Measurements from ENCODE around the gene PVRIG. TPM values are rescaled to one million over a fixed set of nuclear protein-coding genes. Genes with fewer than 3 reads are reported as not detected.
A peak's percentile ranks its signal among the peaks of the same experiment; 100 is the strongest.

The PVRIG gene
- total and polyA plus RNA-seq, 2 of the 8 experiments (the other 6 are each of a cell fraction or from before 2014, with no cell fraction given) = 0.15 TPM; not detected in 1

DNA sequence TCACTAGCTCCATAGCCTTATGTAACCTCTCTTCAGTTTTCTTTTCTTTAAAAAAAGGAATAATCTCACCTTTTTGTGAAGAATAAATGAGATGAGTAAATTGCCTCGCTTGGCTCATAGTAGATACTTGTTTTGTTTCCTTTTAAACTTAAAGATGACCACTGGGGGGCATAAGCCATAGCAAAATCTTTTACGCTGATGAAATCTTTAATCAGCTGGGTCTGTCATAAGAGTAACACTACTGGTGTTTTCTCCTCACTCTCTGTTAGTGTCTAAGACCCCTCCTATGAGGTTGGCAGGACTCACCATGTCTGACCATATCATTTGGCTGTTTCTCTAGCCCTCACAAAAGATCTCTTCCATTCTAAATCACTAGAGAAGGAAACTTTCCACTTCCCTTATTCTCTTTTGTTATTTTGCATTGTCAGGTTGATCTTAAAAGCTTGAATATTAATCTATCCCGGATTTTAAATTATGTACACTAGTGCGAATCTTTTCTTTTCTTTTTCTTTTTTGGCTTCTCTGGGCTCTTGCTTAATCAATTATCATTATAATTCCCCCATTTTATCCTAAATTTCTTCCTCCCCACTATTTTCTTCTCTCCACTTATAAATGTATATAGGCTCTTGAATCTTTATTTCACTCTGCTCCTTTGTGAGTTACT is 29.6 kb upstream of the PVRIG start:
- Histone ChIP-seq H2AFZ (ENCODE audit: low read length) (no peak overlapping the region), H3K4me3 (ENCODE audit: extremely low read depth in 1 of 4, insufficient read depth in 2 of 4, low read depth in 3 of 4, low read length in 4 of 4) (no peak overlapping the region), H3K18ac (ENCODE audit: extremely low read depth, low read length) (no peak overlapping the region), H2BK12ac (ENCODE audit: low read depth, low read length) (no peak overlapping the region), H3K4me2 (ENCODE audit: insufficient read depth in 1 of 2, low read depth in 2 of 2, low read length in 2 of 2) (no peak overlapping the region), H3K14ac (ENCODE audit: insufficient read length) (no peak overlapping the region), H3K23me2 (ENCODE audit: low read depth, low read length) (no peaks in the 10 kb centered on the region), H2BK5ac (ENCODE audit: low read depth, low read length) (no peak overlapping the region), H3K79me2 (ENCODE audit: control insufficient read depth in 1 of 2, insufficient read depth in 2 of 2, low read length in 2 of 2) (no peaks in the 10 kb centered on the region), H3K9ac (replicated peaks in 1 of 4; ENCODE audit: extremely low read depth in 1 of 4, low read depth in 3 of 4, low read length in 3 of 4) (no peak overlapping the region), H2AK5ac (ENCODE audit: low read depth, low read length) (no peak overlapping the region), H4K20me1 (replicated peaks in 1 of 2; ENCODE audit: control insufficient read depth in 1 of 2, insufficient read depth in 2 of 2, low read length in 2 of 2) (no peaks in the 10 kb centered on the region), H4K5ac (ENCODE audit: insufficient read length, low read depth, low read length) (no peak overlapping the region), H4K91ac (replicated peaks; ENCODE audit: insufficient read length, low read length) (no peak overlapping the region), H3K56ac (replicated peaks; ENCODE audit: insufficient read length, low read depth, low read length) (no peak overlapping the region), H3K36me3 (ENCODE audit: control insufficient read depth in 2 of 4, insufficient read depth in 4 of 4, low read length in 3 of 4) (no peaks in the 10 kb centered on the region), H2BK20ac (ENCODE audit: low read length) (no peak overlapping the region), H3K9me3 (ENCODE audit: insufficient read depth in 2 of 2, low read depth in 1 of 2, low read length in 1 of 2) (no peaks in the 10 kb centered on the region), H3K27ac (ENCODE audit: low read depth, low read length) (no peak overlapping the region), H3K4me1 (replicated peaks in 1 of 4; ENCODE audit: control insufficient read depth in 3 of 4, insufficient read depth in 4 of 4, low read length in 3 of 4) (no peaks in the 10 kb centered on the region), H2BK120ac (replicated peaks; ENCODE audit: low read depth, low read length) (no peak overlapping the region), H3K27me3 (replicated peaks in 1 of 4; ENCODE audit: control insufficient read depth in 3 of 4, extremely low read depth in 1 of 4, insufficient read depth in 3 of 4, low read length in 3 of 4) (no peaks in the 10 kb centered on the region; a peak in 1 of 7 replicates), H3K23ac (ENCODE audit: insufficient read length) (no peak overlapping the region), H4K8ac (ENCODE audit: extremely low read depth, insufficient read depth, low read length) (no peak overlapping the region), H3K79me1 (ENCODE audit: low read depth, low read length) (no peaks in the 10 kb centered on the region), H3K4ac (replicated peaks; ENCODE audit: insufficient read length, low read depth, low read length) (no peak overlapping the region), H2BK15ac (ENCODE audit: low read length) (no peak overlapping the region)
- ChIA-PET CTCF (ENCODE audit: partially characterized antibody) (interaction anchor here (0.8 to 3.5 kb wide), 12 partner anchors 10 to 313 kb away, joined by 3 to 16 read pairs (median 4); partner anchors contain the start of genes GPC2 and STAG3), POLR2A (ENCODE audit: partially characterized antibody) (interaction anchor here (0.6 to 1.8 kb wide), 3 partner anchors 8 to 89 kb away, joined by 3 read pairs; partner anchors contain the start of genes AP4M1 and MCM7)
- 84% methylated on average over 4 of the region's 4 CpGs; no CpG with 5 or more reads in 1 of the 2 experiments for WGBS, 2 experiments (ENCODE audit: extremely low coverage in 1 of 2, insufficient coverage in 1 of 2, insufficient read length in 1 of 2, insufficient replicate concordance in 2 of 2, low coverage in 1 of 2, low lambda C conversion rate in 2 of 2, missing lambda C conversion rate in 1 of 2)
- no peak for FAIRE-seq
- TF ChIP-seq EP300 (IDR thresholded peaks at IDR 0.05; ENCODE audit: borderline replicate concordance in 1 of 2, low read depth in 2 of 2, low read length in 2 of 2) (no peak), RAD21 (IDR thresholded peaks at IDR 0.05 in 1 of 2, conservative IDR thresholded peaks at IDR 0.05 in 1 of 2; ENCODE audit: low read depth in 2 of 2, low read length in 2 of 2) (peak; percentile 7; a peak in 1 of 4 replicates), SUZ12 (IDR thresholded peaks at IDR 0.05; ENCODE audit: low read length) (no peak), NRF1 (IDR thresholded peaks at IDR 0.05; ENCODE audit: low read depth, low read length) (no peak), ASH2L (IDR thresholded peaks at IDR 0.05; ENCODE audit: low read length) (no peak)
- TF ChIP-seq, protein P1, sequence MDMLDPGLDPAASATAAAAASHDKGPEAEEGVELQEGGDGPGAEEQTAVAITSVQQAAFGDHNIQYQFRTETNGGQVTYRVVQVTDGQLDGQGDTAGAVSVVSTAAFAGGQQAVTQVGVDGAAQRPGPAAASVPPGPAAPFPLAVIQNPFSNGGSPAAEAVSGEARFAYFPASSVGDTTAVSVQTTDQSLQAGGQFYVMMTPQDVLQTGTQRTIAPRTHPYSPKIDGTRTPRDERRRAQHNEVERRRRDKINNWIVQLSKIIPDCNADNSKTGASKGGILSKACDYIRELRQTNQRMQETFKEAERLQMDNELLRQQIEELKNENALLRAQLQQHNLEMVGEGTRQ (IDR thresholded peaks at IDR 0.05; ENCODE audit: low read length) = no peak
- TF ChIP-seq, protein P2, sequence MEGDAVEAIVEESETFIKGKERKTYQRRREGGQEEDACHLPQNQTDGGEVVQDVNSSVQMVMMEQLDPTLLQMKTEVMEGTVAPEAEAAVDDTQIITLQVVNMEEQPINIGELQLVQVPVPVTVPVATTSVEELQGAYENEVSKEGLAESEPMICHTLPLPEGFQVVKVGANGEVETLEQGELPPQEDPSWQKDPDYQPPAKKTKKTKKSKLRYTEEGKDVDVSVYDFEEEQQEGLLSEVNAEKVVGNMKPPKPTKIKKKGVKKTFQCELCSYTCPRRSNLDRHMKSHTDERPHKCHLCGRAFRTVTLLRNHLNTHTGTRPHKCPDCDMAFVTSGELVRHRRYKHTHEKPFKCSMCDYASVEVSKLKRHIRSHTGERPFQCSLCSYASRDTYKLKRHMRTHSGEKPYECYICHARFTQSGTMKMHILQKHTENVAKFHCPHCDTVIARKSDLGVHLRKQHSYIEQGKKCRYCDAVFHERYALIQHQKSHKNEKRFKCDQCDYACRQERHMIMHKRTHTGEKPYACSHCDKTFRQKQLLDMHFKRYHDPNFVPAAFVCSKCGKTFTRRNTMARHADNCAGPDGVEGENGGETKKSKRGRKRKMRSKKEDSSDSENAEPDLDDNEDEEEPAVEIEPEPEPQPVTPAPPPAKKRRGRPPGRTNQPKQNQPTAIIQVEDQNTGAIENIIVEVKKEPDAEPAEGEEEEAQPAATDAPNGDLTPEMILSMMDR (IDR thresholded peaks at IDR 0.05; ENCODE audit: control extremely low read depth in 1 of 3, insufficient read depth in 1 of 3, low read depth in 1 of 3, low read length in 3 of 3) = peak in 1 of 3 experiments; percentile 15; a peak in 2 of 4 replicates
- DNase-seq (ENCODE audit: low read depth in 1 of 2, low spot score in 2 of 2) = no peak
